Measurements from ENCODE around the gene OAT. TPM values are rescaled to one million over a fixed set of nuclear protein-coding genes. Genes with fewer than 3 reads are reported as not detected.

OAT gene
- total and polyA plus RNA-seq, 12 donors, result 15.1 to 46.9 (median 31.5) TPM

DNA sequence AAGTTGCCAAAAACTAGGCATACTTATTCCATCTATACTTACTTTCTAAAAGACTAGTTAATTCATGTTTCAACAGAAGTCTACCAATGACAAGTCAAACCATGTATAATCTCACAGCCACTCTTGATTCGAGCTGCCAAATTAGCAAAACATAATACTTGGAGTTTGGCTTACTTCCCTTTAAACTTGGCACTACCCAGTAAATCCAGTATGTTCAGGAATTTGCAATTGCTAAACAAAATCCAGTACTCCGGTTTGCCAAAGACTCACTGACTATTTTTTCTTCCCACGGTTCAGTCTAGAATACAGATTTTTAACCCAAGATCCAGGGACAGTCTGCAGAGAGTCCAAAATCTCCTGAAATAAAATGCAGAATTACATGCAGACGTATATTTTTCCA, 4.6 kb downstream of the OAT start:
- H3K4me3 ChIP-seq, result no peak overlapping the region

DNA sequence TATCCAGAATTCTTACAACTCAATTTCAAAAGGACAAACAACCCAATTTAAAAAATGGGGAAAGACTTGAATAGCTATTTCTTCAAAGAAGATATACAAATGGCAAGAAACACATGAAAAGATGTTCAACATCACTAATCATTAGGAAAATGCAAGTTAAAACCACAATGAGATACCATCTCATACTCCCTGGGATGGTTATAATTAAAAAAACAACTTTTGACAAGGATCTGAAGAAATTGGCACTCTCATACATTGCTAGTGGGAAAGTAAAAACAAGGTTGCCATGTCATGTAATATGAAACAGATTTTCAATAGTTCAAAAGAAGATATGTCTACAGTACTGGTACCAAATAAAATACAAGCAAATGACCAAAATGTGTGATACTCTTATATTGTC, 9.0 kb downstream of the OAT start:
- peaks cover 0 to 15% (median 10%) of the 10 kb centered on the region in 9 donors for H3K4me1 ChIP-seq
- no peak for DNase-seq
- H3K27ac ChIP-seq, result no peak overlapping the region
- intact Hi-C loops (cut with DNase I), result loop anchor here in 2 of 10 donors (10.0 kb wide), 1 partner anchor 335 kb away; the partner anchor contains the start of gene FAM53B (in 2 of the 2)
- TF ChIP-seq, protein P1, sequence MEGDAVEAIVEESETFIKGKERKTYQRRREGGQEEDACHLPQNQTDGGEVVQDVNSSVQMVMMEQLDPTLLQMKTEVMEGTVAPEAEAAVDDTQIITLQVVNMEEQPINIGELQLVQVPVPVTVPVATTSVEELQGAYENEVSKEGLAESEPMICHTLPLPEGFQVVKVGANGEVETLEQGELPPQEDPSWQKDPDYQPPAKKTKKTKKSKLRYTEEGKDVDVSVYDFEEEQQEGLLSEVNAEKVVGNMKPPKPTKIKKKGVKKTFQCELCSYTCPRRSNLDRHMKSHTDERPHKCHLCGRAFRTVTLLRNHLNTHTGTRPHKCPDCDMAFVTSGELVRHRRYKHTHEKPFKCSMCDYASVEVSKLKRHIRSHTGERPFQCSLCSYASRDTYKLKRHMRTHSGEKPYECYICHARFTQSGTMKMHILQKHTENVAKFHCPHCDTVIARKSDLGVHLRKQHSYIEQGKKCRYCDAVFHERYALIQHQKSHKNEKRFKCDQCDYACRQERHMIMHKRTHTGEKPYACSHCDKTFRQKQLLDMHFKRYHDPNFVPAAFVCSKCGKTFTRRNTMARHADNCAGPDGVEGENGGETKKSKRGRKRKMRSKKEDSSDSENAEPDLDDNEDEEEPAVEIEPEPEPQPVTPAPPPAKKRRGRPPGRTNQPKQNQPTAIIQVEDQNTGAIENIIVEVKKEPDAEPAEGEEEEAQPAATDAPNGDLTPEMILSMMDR (IDR thresholded peaks at IDR 0.05), result no peak
- H3K27me3 ChIP-seq, result no peaks in the 10 kb centered on the region
- no peak for ATAC-seq
- no peak overlapping the region for H3K4me3 ChIP-seq
- no peaks in the 10 kb centered on the region for H3K9me3 ChIP-seq
- peaks cover 0 to 76% (median 25%) of the 10 kb centered on the region in 9 donors for H3K36me3 ChIP-seq

More for the DNA sequence above, 4.6 kb downstream of the OAT start:
- WGBS, 2 donors, result 30 to 39% methylated on average over 4 of the region's 4 CpGs
- H3K27me3 ChIP-seq, result no peaks in the 10 kb centered on the region
- peak overlapping the region in 1 of 10 donors; percentile 9 for H3K27ac ChIP-seq
- intact Hi-C loops (cut with DNase I), result loop anchor here in 2 of 10 donors (10.0 kb wide), 1 partner anchor 331 kb away; the partner anchor contains the start of gene FAM53B (in 2 of the 2)
- TF ChIP-seq, protein P1 (IDR thresholded peaks at IDR 0.05), result no peak
- peaks cover 0 to 32% (median 1%) of the 10 kb centered on the region in 9 donors for H3K36me3 ChIP-seq
- H3K4me1 ChIP-seq, result peaks cover 0 to 49% (median 37%) of the 10 kb centered on the region in 9 donors
- ATAC-seq (no peak), DNase-seq (no peak)
- H3K9me3 ChIP-seq, result no peaks in the 10 kb centered on the region

DNA sequence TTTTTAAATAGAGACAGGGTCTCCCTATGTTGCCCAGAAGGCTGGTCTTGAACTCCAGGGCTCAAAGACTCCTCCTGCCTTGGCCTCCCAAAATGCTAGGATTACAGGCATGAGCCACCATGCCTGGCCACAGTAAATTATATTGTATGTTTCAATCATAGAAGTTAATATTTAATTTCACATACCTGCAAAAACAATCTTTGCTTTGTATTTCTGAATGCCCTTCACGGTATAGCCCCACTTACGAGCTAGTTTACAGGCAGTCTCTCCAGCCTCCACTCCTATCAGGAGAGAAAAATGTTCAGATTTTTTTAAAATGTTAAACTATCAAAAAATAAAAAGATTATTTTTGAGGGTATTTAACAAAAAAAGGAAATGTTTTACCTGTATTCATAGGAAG, 10.4 kb downstream of the OAT start:
- no peak for ATAC-seq
- Histone ChIP-seq H3K36me3 (peaks cover 0 to 90% (median 31%) of the 10 kb centered on the region in 9 donors), H3K27ac (no peak overlapping the region), H3K9me3 (no peaks in the 10 kb centered on the region), H3K4me3 (no peak overlapping the region), H3K27me3 (no peaks in the 10 kb centered on the region), H3K4me1 (peaks cover 0 to 7% (median 2%) of the 10 kb centered on the region in 9 donors)
- intact Hi-C loops (cut with DNase I), result no loop called here
- WGBS, 2 donors, result 98 to 100% methylated on average over 2 of the region's 2 CpGs
- DNase-seq, result no peak
- TF ChIP-seq, protein P1 (IDR thresholded peaks at IDR 0.05), result no peak

DNA sequence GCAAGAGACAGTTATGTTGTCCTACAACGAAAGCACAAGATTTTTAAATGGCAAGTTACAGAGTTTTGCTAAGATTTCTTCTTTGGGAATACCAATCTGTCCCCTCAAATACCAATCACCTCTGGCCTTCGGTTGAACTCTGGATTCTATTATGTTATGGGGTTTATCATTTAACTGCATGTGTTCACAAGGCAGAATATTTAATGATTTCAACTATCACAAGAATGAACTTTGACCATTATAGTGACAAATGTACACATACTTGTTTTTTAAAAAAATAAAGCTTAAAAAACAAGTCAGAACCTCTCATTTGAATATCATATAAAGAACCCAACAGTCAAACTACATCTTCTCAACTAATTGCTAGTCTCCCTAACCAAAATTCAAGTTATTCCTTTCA, 11.3 kb downstream of the OAT start:
- Histone ChIP-seq H3K4me3 (no peak overlapping the region), H3K4me1 (peaks cover 0 to 10% (median 4%) of the 10 kb centered on the region in 9 donors), H3K9me3 (no peaks in the 10 kb centered on the region), H3K27ac (no peak overlapping the region), H3K27me3 (no peaks in the 10 kb centered on the region), H3K36me3 (peaks cover 0 to 99% (median 37%) of the 10 kb centered on the region in 9 donors)
- TF ChIP-seq, protein P1 (IDR thresholded peaks at IDR 0.05), result no peak
- intact Hi-C loops (cut with DNase I), result no loop called here
- ATAC-seq, result no peak
- DNase-seq, result no peak
- WGBS, 2 donors, result 95 to 96% methylated on average over 2 of the region's 2 CpGs

Data from heart right ventricle (tissue), 16 donors.